ENCODE results near the gene CNTN1. TPM values are rescaled to one million over a fixed set of nuclear protein-coding genes. Genes with fewer than 3 reads are reported as not detected.

CNTN1 gene
- total and polyA plus RNA-seq, 2 of the 8 experiments (the other 6 are each of a cell fraction or from before 2014, with no cell fraction given) = 7.2 to 21.8 TPM

DNA sequence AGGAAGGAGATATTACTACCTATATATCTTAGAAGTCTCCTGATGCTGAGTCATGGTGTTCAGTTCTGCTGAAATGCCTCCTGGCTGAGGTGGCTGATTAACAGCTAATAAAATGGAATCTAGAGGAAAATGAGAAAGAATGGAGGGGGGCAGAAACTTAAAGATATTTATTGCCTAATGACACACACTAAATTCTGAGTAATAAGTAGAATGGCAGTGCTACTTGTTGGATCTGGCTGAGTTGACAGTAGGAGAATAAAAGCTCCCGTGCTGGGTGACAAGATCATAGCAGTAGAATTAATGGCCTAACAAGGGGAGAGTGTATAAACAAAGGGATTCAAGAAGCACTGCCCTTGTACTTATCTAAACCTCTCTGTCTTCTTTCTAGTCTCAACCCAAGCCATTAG, 137.5 kb downstream of the CNTN1 start:
- H2BK5ac ChIP-seq (ENCODE audit: low read depth, low read length) = no peak overlapping the region
- no peaks in the 10 kb centered on the region for H3K23me2 ChIP-seq (ENCODE audit: low read depth, low read length)
- H3K14ac ChIP-seq (ENCODE audit: insufficient read length) = no peak overlapping the region
- no peak overlapping the region for H4K91ac ChIP-seq (replicated peaks; ENCODE audit: insufficient read length, low read length)
- H3K9ac ChIP-seq (replicated peaks in 1 of 4; ENCODE audit: extremely low read depth in 1 of 4, low read depth in 3 of 4, low read length in 3 of 4) = no peak overlapping the region
- H3K36me3 ChIP-seq (ENCODE audit: control insufficient read depth in 2 of 4, insufficient read depth in 4 of 4, low read length in 3 of 4) = no peaks in the 10 kb centered on the region
- no peak overlapping the region for H3K27ac ChIP-seq (ENCODE audit: low read depth, low read length)
- TF ChIP-seq, protein P1, sequence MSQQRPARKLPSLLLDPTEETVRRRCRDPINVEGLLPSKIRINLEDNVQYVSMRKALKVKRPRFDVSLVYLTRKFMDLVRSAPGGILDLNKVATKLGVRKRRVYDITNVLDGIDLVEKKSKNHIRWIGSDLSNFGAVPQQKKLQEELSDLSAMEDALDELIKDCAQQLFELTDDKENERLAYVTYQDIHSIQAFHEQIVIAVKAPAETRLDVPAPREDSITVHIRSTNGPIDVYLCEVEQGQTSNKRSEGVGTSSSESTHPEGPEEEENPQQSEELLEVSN (IDR thresholded peaks at IDR 0.05) = no peak
- TF ChIP-seq JUND (IDR thresholded peaks at IDR 0.05; ENCODE audit: low read length) (no peak), SP1 (IDR thresholded peaks at IDR 0.05; ENCODE audit: low read depth, low read length) (no peak), SIRT6 (IDR thresholded peaks at IDR 0.05; ENCODE audit: low read length) (no peak)
- H3K4me2 ChIP-seq (ENCODE audit: insufficient read depth in 1 of 2, low read depth in 2 of 2, low read length in 2 of 2) = no peak overlapping the region
- H3K79me2 ChIP-seq (ENCODE audit: control insufficient read depth in 1 of 2, insufficient read depth in 2 of 2, low read length in 2 of 2) = no peaks in the 10 kb centered on the region
- no peak overlapping the region for H2BK120ac ChIP-seq (replicated peaks; ENCODE audit: low read depth, low read length)
- no peak overlapping the region for H2AFZ ChIP-seq (ENCODE audit: low read length)
- peaks cover 0 to 2% of the 10 kb centered on the region in 2 experiments for H4K20me1 ChIP-seq (replicated peaks in 1 of 2; ENCODE audit: control insufficient read depth in 1 of 2, insufficient read depth in 2 of 2, low read length in 2 of 2)
- no peak overlapping the region for H3K23ac ChIP-seq (ENCODE audit: insufficient read length)
- H3K27me3 ChIP-seq (replicated peaks in 1 of 4; ENCODE audit: control insufficient read depth in 3 of 4, extremely low read depth in 1 of 4, insufficient read depth in 3 of 4, low read length in 3 of 4) = no peaks in the 10 kb centered on the region
- no peaks in the 10 kb centered on the region for H3K79me1 ChIP-seq (ENCODE audit: low read depth, low read length)
- H3K4ac ChIP-seq (replicated peaks; ENCODE audit: insufficient read length, low read depth, low read length) = no peak overlapping the region
- FAIRE-seq (no peak), DNase-seq (ENCODE audit: low read depth in 1 of 2, low spot score in 2 of 2) (no peak)
- H3K18ac ChIP-seq (ENCODE audit: extremely low read depth, low read length) = no peak overlapping the region
- no peak overlapping the region for H4K5ac ChIP-seq (ENCODE audit: insufficient read length, low read depth, low read length)
- H3K9me3 ChIP-seq (ENCODE audit: insufficient read depth in 2 of 2, low read depth in 1 of 2, low read length in 1 of 2) = no peaks in the 10 kb centered on the region
- H2BK15ac ChIP-seq (ENCODE audit: low read length) = no peak overlapping the region
- no peak overlapping the region for H3K56ac ChIP-seq (replicated peaks; ENCODE audit: insufficient read length, low read depth, low read length)
- no peak overlapping the region for H2BK12ac ChIP-seq (ENCODE audit: low read depth, low read length)
- no peak overlapping the region for H4K8ac ChIP-seq (ENCODE audit: extremely low read depth, insufficient read depth, low read length)
- CTCF ChIA-PET (ENCODE audit: partially characterized antibody) = no interaction called here
- no peak overlapping the region for H2BK20ac ChIP-seq (ENCODE audit: low read length)
- no peak overlapping the region for H2AK5ac ChIP-seq (ENCODE audit: low read depth, low read length)
- POLR2A ChIA-PET (ENCODE audit: partially characterized antibody) = no interaction called here
- 78% methylated on average over 1 of the region's 1 CpG; no CpG with 5 or more reads in 1 of the 2 experiments for WGBS, 2 experiments (ENCODE audit: extremely low coverage in 1 of 2, insufficient coverage in 1 of 2, insufficient read length in 1 of 2, insufficient replicate concordance in 2 of 2, low coverage in 1 of 2, low lambda C conversion rate in 2 of 2, missing lambda C conversion rate in 1 of 2)
- no peak overlapping the region for H3K4me3 ChIP-seq (ENCODE audit: extremely low read depth in 1 of 4, insufficient read depth in 2 of 4, low read depth in 3 of 4, low read length in 4 of 4)
- H3K4me1 ChIP-seq (replicated peaks in 1 of 4; ENCODE audit: control insufficient read depth in 3 of 4, insufficient read depth in 4 of 4, low read length in 3 of 4) = peaks cover 6 to 11% (median 7%) of the 10 kb centered on the region in 4 experiments; a peak in 5 of 7 replicates

Measured in H1 (cell line).